Osteoblast (primary cell): ENCODE results near the gene PPP3R2. TPM values are rescaled to one million over a fixed set of nuclear protein-coding genes. Genes with fewer than 3 reads are reported as not detected.
A peak's percentile ranks its signal among the peaks of the same experiment; 100 is the strongest.

Experiments used
- DNase-seq: peaks from one replicate; pipeline ENCODE4 v3.0.0; 2011; ENCODE audit warnings: low spot score, mixed read lengths; ENCODE audit not compliant: insufficient read length; ENCODE audit errors: missing footprints
- H2AFZ ChIP-seq: 2 replicates; pipeline ENCODE4 v1.6.0; 2011; ENCODE audit warnings: mild to moderate bottlenecking, low read length
- H3K27ac ChIP-seq: 2 replicates; pipeline ENCODE4 v1.5.1; 2011; ENCODE audit warnings: mild to moderate bottlenecking, low read depth, low read length, moderate library complexity
- H3K27me3 ChIP-seq: 2 replicates; pipeline ENCODE4 v1.6.0; 2012; ENCODE audit warnings: mild to moderate bottlenecking, control low read depth, inconsistent platforms, low read length, moderate library complexity; ENCODE audit not compliant: insufficient read depth
- H3K36me3 ChIP-seq: 2 replicates; pipeline ENCODE4 v1.5.1; 2011; ENCODE audit warnings: mild to moderate bottlenecking, low read length, control low read depth, moderate library complexity; ENCODE audit not compliant: insufficient read depth
- H3K4me1 ChIP-seq: 2 replicates; pipeline ENCODE4 v1.5.1; 2011; ENCODE audit warnings: mild to moderate bottlenecking, low read length, control low read depth, moderate library complexity; ENCODE audit not compliant: insufficient read depth
- H3K4me2 ChIP-seq: 2 replicates; pipeline ENCODE4 v1.6.0; 2011; ENCODE audit warnings: mild to moderate bottlenecking, low read length; ENCODE audit not compliant: insufficient read depth
- H3K4me3 ChIP-seq: fragments of 200-600 bp; sonication (generic); 3 replicates; pipeline ENCODE4 v1.5.1; 2012; ENCODE audit warnings: mild to moderate bottlenecking, low read length, inconsistent platforms; ENCODE audit not compliant: insufficient read depth
- H3K79me2 ChIP-seq: 2 replicates; pipeline ENCODE4 v1.6.0; 2012; ENCODE audit warnings: mild to moderate bottlenecking, low read length, control low read depth, inconsistent platforms; ENCODE audit not compliant: insufficient read depth
- H3K9me3 ChIP-seq: 2 replicates; pipeline ENCODE4 v1.5.1; 2011; ENCODE audit warnings: low read depth, low read length, control low read depth
- H4K20me1 ChIP-seq: 2 replicates; pipeline ENCODE4 v1.6.0; 2012; ENCODE audit warnings: mild to moderate bottlenecking, low read length, control low read depth; ENCODE audit not compliant: insufficient read depth
- total RNA-seq: library from RNA; depleted of rRNA; stranded (reverse); fragments of >200 nt; gene quantifications from 2 replicates; pipeline ENCODE4 v1.2.3, GENCODE V29; 2012
- TF ChIP-seq, protein P1 (sequence below): IDR thresholded peaks from 2 replicates; pipeline ENCODE4 v1.5.1; 2011; ENCODE audit warnings: mild to moderate bottlenecking, low read depth, low read length, moderate library complexity; ENCODE audit errors: extremely low read depth

Gene PPP3R2
- total RNA-seq, 1 donor, result not detected

DNA sequence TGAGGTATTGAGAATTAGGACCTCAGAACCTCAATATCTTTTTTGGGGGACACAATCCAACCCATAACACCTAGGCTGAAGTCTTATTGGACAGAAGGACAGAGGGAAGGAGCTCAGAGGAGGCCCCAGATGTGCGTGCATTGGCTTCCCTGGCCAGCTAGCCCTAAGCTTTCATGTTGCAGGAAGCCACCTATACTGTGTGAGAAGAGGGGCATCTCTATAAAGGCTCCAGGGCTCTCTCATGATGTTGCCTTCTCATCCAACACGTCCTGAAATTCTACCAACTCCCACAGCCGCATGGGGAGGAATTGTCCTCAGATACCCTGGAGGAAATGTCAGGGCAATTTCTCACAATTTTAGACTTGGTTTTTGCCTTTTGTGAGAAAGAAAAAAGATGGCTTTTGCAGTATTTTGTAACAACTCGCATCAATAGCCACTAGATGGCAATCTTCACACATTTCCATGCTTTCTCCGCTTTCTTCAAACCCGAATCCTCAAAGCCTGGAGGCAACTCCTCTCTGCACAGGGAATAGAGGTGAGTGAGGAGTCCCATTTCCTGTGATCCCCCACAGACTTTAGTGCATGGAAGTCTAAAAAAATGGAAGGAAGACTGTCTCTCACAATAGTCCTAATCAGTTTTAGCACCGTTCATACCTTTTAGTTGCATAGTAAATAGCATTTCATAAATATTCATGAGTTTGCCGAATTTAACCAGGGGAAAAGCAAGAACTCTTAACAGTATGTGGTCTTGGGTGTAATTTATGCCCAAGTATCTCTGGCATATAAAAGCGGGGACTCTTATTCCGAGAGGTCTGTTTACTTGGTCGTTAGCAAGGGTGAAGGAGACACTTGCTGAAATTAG lies 7.4 kb upstream of the PPP3R2 start:
- no peaks in the 10 kb centered on the region for H3K36me3 ChIP-seq
- no peaks in the 10 kb centered on the region for H4K20me1 ChIP-seq
- no peak for DNase-seq
- H3K4me3 ChIP-seq, result no peak overlapping the region
- H3K4me1 ChIP-seq, result no peaks in the 10 kb centered on the region
- TF ChIP-seq, protein P1, sequence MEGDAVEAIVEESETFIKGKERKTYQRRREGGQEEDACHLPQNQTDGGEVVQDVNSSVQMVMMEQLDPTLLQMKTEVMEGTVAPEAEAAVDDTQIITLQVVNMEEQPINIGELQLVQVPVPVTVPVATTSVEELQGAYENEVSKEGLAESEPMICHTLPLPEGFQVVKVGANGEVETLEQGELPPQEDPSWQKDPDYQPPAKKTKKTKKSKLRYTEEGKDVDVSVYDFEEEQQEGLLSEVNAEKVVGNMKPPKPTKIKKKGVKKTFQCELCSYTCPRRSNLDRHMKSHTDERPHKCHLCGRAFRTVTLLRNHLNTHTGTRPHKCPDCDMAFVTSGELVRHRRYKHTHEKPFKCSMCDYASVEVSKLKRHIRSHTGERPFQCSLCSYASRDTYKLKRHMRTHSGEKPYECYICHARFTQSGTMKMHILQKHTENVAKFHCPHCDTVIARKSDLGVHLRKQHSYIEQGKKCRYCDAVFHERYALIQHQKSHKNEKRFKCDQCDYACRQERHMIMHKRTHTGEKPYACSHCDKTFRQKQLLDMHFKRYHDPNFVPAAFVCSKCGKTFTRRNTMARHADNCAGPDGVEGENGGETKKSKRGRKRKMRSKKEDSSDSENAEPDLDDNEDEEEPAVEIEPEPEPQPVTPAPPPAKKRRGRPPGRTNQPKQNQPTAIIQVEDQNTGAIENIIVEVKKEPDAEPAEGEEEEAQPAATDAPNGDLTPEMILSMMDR, result peak; percentile 69
- H3K4me2 ChIP-seq, result no peak overlapping the region
- H3K79me2 ChIP-seq, result no peaks in the 10 kb centered on the region
- H3K27ac ChIP-seq, result no peak overlapping the region
- H3K9me3 ChIP-seq, result no peaks in the 10 kb centered on the region
- peak overlapping the region; percentile 7 for H2AFZ ChIP-seq
- no peaks in the 10 kb centered on the region for H3K27me3 ChIP-seq

DNA sequence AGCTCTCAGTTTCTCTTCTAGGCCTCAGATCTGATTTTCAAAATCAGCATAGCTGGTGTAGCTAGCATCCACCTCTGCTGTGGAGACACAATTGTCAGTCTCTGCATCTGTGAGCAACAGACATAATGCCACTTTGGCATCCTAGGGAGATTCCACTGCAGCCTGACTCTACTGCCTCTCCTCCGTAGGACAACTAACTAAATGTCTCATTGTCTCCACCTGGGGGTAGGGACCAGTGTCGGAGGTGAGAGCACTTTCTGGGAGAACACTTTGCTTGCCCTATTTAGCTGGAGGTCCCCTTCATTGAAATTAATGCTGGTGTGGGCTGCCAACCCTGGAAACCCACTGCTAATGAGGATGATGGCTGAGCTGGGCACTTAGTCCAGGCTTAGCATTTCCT lies 1.4 kb downstream of the PPP3R2 start:
- H3K9me3 ChIP-seq, result no peaks in the 10 kb centered on the region
- no peak overlapping the region for H3K4me3 ChIP-seq
- H3K36me3 ChIP-seq, result no peaks in the 10 kb centered on the region
- no peak overlapping the region for H3K4me2 ChIP-seq
- no peak overlapping the region for H3K27ac ChIP-seq
- H4K20me1 ChIP-seq, result no peaks in the 10 kb centered on the region
- no peak for DNase-seq
- H2AFZ ChIP-seq, result no peak overlapping the region
- H3K4me1 ChIP-seq, result no peaks in the 10 kb centered on the region
- H3K27me3 ChIP-seq, result no peaks in the 10 kb centered on the region
- TF ChIP-seq, protein P1, result no peak
- H3K79me2 ChIP-seq, result no peaks in the 10 kb centered on the region

DNA sequence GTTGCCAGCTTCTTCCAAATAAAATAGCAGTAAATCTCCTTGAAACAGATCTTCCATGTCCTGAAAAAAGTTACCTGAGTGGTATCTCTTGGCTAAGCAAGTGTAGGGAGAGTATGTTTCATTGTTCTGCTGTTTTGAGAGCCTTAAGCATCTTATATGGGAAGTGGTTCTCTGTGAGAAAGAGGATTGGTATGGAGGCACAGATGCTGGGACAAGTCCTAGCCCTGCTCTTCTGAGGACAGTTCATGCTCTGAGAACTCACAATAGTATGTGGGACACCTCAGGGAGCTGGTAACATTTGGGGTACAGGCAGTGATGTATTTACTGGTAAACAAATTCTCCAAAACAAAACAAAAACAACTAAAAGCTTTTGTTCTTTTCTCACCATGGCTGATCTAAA lies 2.0 kb downstream of the PPP3R2 start:
- no peaks in the 10 kb centered on the region for H4K20me1 ChIP-seq
- peak; percentile 50 for DNase-seq
- TF ChIP-seq, protein P1, result no peak
- H2AFZ ChIP-seq, result no peak overlapping the region
- H3K27me3 ChIP-seq, result no peaks in the 10 kb centered on the region
- H3K9me3 ChIP-seq, result no peaks in the 10 kb centered on the region
- H3K4me3 ChIP-seq, result no peak overlapping the region
- no peaks in the 10 kb centered on the region for H3K36me3 ChIP-seq
- H3K4me2 ChIP-seq, result no peak overlapping the region
- no peak overlapping the region for H3K27ac ChIP-seq
- no peaks in the 10 kb centered on the region for H3K4me1 ChIP-seq
- no peaks in the 10 kb centered on the region for H3K79me2 ChIP-seq

DNA sequence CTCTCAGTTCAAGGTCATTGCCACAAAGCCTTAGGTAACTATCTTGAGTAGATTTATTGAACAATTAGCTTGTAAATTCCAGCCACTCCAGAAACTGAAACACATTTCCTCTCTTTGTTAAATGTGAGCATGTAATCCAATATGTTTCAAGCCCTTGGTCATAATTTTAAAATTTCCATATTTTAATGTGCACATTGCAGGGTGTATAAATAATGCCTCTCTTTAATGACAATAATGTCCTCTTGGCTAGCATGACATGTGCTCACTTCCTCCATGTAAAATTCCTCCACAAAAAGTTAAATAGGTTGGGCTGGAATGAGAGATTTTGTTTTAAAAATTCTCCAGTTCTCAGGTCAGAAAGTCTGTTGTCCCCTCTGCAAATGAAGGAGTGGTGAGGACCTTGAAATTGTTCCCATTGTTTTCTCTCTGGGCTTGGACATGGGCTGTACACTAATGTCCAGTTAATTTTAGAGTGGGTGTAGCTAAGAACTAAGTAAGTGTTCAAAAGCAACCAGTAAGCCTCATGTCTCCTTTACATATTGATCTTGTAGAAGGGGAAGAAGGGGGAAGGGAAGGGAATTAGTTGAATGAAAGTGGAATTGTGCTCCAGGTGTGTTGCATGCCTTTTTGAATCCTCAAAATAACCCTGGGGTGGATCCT lies 2.9 kb downstream of the PPP3R2 start:
- Histone ChIP-seq H2AFZ (no peak overlapping the region), H3K27me3 (no peaks in the 10 kb centered on the region), H4K20me1 (no peaks in the 10 kb centered on the region), H3K4me3 (no peak overlapping the region), H3K36me3 (no peaks in the 10 kb centered on the region), H3K27ac (no peak overlapping the region), H3K79me2 (no peaks in the 10 kb centered on the region), H3K4me1 (no peaks in the 10 kb centered on the region), H3K9me3 (no peaks in the 10 kb centered on the region), H3K4me2 (no peak overlapping the region)
- DNase-seq, result no peak
- TF ChIP-seq, protein P1, result no peak
